GM19455 (cell line): ENCODE data around the gene MARVELD1.

Experiments used
- ATAC-seq: cut with Tn5 transposase; IDR thresholded peaks from one replicate; pipeline ENCODE4 v1.9.1; 2021; ENCODE audit not compliant: unreplicated experiment

Gene MARVELD1

DNA sequence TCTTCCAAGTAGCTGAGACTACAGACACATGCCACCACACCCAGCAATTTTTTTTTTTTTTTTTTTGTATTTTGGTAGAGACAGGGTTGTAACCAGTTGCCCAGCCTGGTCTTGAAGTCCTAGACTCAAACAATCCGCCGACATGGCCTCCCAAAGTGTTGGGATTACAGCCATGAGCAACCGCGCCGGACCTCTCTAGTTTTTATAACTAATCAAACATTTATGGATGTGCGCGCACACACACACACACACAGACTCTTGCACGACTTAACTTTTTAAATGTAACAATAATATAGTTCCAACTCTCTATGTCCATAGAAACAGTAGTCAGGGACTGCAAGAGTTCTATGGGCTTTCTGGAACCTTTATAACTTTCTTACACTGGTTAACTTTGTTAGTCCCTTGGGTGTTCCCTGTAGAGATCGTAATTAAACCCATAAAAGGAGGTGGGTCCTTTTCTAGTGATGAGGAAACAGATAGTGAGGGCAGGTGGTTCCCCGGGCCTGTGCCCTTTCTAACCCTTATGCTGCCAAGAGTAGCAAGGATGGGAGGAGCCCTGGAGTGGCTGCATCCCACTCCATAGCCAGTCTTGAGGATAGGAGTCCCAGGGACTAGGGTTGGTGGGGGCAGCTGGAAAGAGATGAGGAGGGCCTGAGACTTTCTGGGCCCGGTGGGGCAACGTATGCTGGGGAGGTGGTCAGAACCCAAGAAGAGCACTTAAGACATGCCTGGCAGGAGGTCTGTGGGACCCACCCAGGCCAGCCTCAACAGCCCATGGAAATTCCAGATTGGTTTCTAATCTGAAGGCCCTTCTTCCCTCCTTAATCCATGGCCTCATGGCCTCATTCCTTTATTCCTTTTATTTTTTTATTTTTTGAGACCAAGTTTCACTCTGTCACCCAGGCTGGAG is 8.6 kb downstream of the MARVELD1 start:
- ATAC-seq: no peak

DNA sequence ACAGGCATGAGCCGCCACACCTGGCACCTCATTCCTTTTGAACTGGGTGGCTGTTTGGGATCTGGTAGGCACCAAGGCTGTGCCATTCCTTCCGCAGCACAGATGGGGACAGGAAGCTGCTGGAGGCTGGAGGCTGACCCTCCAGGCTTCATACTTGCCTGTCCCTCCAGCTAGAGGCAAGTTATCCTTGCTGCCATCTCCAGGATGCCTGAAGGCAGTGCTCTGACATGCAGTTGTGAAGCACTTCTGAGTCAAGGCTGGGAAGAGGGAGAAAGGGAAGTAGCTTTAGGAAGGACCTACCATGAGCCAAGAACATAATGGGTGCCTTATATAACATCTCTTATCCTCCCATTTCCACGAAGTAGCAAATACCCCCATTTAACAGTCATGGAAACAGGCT is 9.5 kb downstream of the MARVELD1 start:
- ATAC-seq: no peak

DNA sequence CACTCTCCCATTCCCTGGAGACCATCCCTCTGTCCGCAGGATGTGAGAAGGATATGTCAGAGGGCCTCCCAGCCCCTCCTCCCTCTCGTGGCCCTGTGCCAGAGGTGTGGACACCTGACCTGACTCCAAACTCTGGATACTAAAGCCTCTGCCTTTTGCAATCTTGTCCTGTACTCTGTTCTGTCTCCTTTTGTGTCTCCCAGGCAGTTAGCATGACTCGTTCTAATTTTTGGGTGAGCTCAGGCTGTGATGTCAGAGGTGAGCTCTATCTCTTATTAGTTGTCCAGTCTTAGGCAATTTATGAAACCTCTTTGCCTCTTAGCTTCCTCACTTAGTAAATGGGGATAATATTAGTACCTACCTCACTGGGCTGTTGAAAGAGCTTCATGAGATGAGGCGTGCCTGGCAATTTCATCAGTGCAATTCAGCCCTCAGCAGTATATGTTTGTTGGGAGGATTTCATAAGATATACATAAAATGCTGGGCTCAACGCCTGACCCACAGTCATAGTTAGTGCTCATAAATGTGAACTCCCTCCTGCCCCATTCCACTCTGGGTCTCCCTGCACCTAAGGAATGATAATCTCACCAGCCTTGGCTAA is 10.9 kb downstream of the MARVELD1 start:
- ATAC-seq: no peak

DNA sequence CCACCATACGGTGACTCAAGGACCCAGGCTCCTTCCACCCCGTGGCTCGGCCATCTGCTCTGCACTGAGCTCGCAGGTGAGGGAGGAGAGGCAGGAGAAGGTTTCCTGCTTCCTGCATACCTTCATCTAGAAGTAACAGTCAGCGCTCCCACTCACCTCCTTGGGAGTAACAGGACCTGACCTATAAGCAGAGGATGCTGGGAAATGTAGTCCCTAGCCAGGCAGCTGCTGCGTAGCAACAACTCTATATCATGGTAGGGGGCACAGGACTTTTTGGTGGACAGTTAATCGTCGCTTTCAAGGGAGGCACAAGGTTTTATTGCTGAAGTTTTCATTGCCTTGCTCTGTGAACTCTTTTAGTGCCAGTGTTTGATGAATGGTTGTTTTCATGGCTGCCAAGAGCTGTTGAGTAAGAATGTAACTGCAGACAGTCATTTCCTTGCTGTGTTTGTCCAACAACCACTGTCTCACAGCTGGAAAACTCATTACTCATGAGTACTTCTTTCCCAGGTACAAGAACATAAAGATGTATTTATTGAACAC is 13.2 kb downstream of the MARVELD1 start:
- no peak for ATAC-seq

DNA sequence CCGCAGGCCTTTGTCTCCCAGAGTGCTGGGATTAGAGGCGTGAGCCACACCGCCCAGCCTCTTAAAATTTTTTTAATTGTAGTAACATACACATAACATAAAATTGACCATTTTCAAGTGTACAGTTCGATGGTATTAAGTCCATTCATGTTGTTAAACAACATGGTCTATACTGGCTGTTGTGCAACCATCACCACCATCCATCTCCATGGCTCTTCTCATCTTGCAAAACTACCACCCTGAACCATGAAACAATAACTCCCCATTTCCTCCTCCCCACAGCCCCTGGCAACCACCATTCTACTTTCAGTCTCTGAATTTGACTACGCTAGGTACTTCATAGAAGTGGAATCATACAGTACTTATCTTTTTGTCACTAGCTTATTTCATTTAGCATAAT is 15.5 kb downstream of the MARVELD1 start:
- no peak for ATAC-seq

DNA sequence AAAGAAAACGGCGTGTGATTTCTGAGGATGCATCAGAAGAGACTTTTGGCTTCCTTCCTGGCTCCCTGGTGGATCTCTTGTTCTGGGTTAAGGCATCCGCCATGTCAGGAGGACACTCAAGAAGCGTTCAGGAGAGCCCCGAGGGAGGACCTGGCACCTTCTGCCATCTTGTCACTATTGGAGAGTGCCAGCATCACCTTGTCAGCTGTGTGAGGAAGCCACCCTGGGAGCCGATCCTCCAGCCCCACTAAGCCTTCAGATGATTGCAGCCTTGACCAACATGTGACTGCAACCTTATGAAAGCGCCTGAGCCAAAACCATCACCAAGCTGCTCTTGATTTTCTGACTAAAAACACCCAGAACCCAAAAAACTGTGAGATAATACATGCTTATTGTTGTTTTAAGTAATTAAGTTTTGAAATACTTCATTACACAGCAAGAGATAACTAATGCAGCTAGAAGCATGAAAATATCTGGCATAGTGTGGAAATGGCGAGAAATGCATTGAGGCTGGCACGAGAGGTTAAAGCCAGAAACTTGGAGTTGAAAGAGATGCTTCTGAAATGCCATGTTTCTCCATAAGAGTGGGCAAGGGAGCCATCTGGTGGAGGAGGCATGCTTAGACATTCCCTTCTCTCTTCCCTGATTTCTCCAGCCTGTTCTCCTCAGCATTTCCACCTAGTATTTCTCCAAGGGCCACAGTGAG is 18.0 kb downstream of the MARVELD1 start:
- ATAC-seq: no peak

DNA sequence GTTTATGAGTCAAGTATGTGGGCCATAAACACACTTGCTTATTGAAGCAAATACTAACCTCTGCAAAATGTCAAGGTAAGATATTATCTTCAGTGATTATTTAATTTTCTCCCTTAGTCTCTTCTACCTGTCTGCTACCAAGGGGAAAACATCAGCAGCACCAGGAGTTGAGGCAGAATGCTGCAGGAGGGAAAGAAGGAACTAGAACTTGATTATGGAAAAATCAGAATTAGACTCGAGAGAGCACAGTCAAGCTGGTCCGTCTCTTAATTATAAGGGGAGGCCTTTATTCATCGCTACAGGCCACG is 18.5 kb downstream of the MARVELD1 start:
- no peak for ATAC-seq

DNA sequence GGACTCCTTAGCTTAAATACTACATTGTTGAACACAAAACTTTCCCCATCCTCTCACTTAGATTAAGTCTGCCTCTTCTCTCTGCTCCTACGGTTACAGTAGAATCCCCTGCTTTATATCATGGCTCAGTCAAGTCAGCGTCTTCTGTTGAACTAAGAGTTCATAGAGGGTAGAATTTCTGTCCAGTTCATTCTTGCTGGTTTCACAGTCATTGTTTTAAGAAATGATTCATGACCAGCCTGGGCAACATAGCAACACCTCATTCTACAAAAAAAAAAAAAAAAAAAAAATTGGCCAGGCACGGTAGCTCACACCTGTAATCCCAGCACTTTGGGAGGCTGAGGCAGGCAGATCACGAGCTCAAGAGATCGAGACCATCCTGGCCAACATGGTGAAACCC is 19.7 kb downstream of the MARVELD1 start:
- no peak for ATAC-seq

DNA sequence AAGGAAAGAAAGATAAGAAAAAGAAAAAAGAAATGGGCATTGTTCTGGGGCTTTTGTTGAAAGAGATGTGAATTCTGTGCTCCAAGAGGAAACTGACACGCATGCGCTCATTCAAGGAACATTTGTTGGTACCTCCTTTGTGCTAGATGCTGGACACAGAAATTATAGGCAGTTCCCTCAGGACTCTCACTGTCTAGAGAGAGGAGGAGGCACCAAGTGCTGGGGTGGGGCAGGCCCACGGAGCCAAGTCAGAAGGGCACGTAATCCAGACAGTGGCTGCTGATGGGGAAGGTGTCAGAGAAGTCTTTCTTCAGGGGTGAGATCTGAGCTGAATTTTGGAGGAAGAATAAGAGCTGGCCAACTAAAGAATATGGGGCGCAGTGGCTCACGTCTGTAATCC is 20.5 kb downstream of the MARVELD1 start:
- no peak for ATAC-seq

DNA sequence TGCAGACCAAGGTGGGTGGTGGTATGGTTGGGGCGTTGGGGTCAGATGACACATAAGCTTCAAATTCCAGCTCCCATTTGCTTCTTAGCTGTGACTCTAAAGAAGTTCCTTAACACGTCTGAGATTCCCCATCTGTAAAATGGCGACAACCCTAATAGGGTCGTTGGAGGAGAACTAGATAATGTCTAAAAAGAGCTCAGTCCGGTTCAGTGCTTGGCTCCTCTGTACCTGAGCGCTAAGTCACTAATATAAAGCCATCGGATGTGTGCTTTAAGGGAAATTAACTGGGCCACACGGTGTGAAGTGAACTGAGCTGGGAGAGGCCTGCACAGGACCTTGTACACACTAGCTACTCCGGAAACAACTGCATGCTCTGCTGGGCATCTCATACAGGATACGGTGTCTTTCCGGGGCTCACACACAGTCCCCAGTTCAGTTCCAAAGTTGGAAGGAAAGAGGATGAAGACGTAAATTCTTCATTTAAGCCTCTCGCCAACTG is 22.9 kb downstream of the MARVELD1 start:
- peak; percentile 23 for ATAC-seq

DNA sequence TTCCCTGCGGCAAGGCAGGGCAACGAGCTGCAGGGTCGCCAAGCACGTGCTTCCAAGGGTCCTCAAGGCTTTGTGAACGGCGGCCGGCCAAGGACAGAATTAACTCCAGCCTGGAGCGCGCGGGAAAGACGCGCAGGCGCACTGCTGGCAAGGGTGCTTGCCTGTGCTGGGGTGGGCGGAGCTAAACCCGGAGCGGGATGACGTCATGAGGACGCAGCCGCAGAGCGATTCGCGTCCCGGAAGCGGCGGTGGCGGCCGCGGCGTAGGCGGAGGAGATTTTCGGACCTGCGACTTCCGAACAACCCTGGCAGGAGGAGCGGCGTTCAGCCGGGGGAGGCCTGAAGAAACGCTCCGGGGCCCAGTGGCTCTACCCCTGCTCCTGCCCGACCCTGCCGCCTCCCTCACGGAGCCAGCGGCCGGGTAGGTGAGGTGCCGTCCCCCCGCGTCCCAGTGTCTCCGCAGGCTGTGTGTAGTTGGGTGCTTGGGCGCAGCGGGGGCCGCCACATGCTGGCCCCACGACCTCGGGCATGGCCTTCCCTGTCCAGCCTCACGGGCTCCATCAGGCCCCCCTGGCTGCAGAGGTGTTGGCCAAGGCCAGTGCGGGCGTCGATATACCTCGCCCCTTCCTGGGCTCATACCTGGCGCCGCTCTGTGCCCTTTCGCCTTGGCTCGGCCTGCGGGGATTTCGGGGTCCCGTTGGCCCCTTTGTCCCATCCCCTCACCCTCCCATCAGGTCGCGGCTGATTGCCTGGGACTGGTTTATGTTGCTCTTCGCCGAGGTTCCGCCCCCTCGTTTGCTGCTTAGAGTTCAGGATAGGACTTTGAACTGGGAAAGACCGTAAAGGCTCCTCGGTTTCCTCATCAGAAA is 23.6 kb downstream of the MARVELD1 start, which contains the start of gene ZFYVE27:
TSS of gene ZFYVE27 (plus strand) at position 227 of the 868 bp plus-strand sequence. CDS start 1,350 bp downstream, outside the sequence.
- peak; percentile 81 for ATAC-seq

DNA sequence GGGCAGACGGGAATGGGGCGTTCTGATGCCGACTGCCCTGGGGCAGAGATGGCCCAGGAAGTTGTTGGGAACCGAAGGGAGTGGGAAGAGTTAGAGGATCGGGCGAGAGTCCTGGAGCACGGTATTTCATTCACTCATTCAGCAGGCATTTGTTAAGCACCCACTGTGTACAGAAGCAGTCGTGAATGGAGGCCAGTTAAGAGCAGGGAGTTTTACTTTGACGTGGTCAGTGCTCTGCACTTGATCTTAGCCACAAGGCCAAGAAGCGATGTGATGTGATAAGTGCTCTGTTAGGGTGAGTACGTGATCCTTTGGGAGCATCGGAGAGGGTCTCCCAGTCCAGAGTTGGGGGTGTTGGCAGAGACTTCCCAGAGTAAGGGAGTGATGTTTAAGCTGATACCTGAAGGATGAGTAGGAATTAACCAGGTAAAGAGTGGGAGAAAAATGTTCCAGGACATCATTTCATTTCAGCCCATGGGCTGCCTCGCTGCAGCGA is 24.3 kb downstream of the MARVELD1 start:
- ATAC-seq: peak; percentile 14

DNA sequence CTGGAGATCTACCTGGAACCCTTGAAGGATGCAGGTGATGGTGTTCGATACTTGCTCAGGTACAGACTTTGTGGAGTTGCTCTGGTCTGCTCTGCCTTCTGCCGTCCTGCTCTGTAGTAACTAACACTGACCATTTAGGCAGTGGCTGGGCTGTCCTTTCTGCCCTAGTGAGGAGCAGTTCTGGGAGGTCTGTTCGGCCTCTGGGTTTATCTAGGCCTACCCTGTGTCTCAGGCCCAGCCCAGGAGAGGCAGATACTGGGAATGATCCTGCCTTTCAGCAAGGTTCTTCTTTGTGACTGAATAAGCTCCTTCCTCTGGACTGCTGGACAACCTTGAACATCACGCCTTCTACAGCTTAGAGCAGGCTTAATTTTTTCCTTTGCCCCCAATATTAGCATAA is 25.1 kb downstream of the MARVELD1 start:
- ATAC-seq: no peak

DNA sequence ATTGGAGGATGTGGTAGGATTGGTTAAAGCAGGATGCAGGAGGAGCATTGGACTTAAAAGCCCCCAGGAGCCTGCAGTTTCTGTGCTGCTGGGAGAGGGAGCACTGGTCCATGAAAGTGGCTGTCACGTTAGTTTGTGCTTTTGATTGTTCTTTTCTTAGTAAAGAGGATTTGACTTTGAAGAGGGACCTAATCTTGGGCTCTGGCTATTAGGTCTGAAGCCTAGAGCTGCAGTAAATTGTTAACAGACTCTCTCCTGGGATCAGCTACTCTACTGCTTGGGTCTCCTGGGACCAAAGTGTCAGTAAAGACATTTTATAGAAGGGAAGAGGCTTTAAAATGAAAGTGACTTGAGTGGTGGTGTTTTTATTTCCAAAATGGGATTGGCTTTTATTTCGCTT is 27.1 kb downstream of the MARVELD1 start:
- ATAC-seq: no peak

DNA sequence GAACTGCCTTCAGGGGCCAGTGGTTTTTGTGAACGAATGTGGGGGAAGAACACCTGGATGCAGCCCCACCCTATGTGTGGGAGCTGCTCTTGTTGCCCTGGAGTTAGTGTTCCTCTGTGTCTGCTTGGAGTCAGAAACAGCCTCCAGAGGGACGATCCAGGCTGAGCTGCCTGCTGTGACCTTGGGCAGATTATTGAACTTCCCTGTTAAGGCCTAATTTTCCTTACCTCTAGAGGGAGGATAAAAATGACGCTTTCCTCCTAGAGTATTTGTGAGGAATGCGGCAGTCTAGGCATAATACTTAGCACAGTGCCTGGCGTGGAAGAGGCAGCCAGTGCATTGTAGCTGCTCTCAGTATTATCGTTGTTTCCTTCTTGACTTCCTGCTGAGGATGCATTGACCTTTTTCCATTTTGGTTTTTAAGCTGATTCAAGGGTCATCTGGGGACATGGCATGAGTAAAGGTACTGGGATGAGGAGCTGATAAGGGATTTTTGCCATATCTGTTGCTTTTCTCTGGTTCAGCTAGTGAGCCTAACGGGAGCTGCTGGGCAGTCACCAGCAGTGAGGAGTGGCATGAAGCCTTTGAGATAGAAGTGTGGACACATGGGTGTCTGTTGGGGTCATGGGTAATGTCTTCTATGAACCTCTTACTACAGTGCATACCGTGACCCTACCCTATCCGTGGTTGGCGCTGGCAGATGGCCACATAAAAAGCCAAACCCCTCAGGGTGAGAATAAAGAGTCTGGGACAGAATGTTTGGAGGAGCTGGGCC is 29.8 kb downstream of the MARVELD1 start:
- no peak for ATAC-seq

DNA sequence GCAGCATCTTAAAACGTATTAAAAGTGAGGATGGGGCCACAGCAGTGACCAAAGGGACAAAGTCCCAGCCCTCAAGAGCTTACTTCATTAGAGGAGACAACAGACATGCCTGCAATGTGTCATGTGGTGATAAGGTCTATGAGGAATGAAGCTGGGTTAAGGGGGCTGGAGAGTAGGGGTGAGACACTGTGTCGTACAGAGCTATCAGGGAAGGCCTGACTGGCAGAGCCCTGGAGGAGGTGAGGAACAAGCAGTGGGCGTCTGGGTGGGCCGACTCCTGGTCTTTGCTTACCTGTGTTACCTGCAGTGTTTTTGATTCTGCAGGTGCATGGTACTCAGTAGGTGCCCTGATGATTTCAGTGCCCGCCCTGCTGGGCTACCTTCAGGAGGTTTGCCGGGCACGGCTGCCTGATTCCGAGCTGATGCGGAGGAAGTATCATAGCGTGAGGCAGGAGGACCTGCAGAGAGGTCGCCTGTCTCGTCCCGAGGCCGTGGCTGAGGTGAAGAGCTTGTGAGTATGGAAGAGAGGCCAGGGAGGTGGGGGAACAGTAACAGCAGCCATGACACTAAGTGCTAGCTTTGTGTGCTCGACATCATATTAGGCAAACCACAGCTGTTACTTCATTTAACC is 31.0 kb downstream of the MARVELD1 start:
- ATAC-seq: no peak

DNA sequence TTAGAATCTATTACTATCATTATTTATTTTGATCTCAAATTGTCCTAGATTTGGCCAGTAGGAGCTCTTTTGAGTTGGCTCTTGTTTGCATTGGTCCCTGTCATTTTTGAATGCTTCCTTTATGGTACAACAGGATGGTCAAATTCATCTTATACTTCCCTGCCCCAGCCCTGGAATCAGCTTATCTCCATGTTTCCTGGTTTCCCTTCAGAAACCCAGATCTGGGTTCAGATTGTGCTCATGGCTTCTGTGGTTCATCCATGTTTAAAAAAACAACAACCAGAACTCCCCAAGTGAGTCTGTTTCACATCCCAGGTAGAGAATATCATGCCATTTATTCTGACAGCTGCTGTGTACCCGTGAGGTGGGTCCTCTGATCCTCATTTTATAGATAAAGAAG is 34.0 kb downstream of the MARVELD1 start:
- ATAC-seq: no peak

DNA sequence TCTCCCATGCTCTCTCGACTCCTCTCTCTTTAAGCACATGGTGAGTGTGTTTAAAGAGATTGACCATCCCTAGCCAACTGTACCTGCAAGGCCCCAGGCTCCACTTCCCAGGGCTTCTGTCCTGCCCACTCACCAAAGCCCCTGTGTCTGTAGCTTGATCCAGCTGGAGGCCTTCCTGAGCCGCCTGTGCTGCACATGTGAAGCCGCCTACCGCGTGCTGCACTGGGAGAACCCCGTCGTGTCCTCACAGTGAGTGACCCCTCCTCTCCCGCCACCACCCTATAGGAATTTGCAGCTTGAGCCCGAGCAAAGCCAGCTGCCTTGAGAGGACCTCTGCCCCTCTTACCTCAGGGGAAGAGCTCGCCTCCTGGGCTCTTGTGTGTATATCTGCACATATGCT is 34.6 kb downstream of the MARVELD1 start:
- ATAC-seq: no peak

DNA sequence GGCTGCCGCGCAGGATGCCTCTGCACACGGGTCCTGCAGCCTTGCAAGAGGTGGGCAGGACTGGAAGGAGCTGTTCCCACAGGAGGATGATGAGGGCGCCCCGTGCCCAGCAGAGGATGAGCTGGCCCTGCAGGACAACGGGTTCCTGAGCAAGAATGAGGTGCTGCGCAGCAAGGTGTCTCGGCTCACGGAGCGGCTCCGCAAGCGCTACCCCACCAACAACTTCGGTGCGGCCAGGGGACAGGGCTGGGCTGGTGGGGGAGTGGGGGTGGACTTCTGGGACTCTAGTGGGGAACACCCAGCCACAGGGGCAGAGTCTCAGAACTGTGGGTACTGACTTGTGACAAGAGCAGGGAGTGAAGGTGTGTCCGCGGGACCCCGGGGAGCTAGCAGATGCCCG is 39.4 kb downstream of the MARVELD1 start:
- ATAC-seq: no peak
